Measurements from ENCODE around the gene TOB1. TPM values are rescaled to one million over a fixed set of nuclear protein-coding genes. Genes with fewer than 3 reads are reported as not detected.

TOB1 gene
- total and polyA plus RNA-seq, 9 of the 15 experiments (the other 6 are each of a cell fraction or from before 2014, with no cell fraction given), result 4.8 to 63.7 (median 13.2) TPM

DNA sequence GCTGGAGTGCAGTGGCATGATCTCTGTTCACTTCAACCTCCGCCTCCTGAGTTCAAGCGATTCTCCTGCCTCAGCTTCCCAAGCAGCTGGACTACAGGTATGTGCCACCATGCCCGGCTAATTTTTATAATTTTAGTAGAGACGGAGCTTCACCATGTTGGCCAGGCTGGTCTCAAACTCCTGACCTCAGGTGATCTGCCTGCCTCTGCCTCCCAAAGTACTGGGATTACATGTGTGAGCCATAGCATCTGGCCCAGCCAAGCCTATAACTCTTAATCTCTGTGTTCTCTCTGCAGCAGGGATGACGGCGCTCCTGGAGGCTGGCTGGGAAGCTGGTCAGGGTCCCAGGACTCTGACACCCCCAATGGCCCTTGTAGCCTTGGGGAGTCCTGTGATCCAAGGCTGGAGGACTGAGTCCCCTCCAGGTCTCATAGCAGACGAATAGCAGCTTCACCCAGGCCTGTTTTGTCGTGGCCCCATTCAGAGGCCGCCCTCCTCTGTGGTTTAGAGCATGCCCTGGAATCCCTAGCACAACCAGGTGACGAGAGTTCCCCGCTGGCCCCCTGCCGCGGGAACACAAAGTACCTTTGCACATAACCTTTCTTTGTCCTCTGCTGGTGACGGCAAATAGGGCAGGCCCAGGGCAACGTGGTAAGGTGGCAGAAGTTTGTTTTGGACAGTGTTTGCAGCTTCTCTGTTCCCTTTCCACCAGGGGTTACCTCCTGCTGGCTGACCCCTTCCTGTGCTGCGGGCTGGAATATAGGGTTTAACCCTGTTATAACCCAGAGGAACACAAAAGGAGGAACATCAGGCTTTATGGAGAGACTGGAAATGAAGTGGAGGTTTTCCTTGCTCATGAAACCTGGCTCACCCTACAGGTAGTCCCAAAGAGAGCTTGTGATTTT is 43.0 kb upstream of the TOB1 start:
- Histone ChIP-seq H3K9ac (ENCODE audit: insufficient read depth in 1 of 2, low read depth in 2 of 2, low read length in 2 of 2) (peak overlapping the region in 1 of 2 experiments; percentile 78; a peak in 1 of 4 replicates), H2AFZ (ENCODE audit: low read depth, low read length) (peak overlapping the region; percentile 53), H3K27ac (ENCODE audit: extremely low read depth, low read depth, low read length) (no peak overlapping the region), H3K79me2 (ENCODE audit: control insufficient read depth, insufficient read depth, low read length) (no peaks in the 10 kb centered on the region), H3K27me3 (ENCODE audit: control insufficient read depth in 2 of 2, insufficient read depth in 2 of 2, low read length in 2 of 2) (no peaks in the 10 kb centered on the region), H3K9me1 (ENCODE audit: control insufficient read depth, insufficient read depth, low read length) (no peaks in the 10 kb centered on the region), H3K9me3 (replicated peaks; ENCODE audit: control insufficient read depth, insufficient read depth, low read depth, low read length) (no peaks in the 10 kb centered on the region), H3K4me3 (no peak overlapping the region), H3K4me1 (replicated peaks in 1 of 2; ENCODE audit: control insufficient read depth in 2 of 2, insufficient read depth in 2 of 2, low read length in 2 of 2) (peaks cover 4 to 23% of the 10 kb centered on the region in 2 experiments; a peak in 4 of 5 replicates), H3K36me3 (ENCODE audit: control insufficient read depth, insufficient read depth, low read length) (no peaks in the 10 kb centered on the region), H3K4me2 (ENCODE audit: insufficient read depth, low read length) (no peak overlapping the region), H4K20me1 (replicated peaks; ENCODE audit: control insufficient read depth, insufficient read depth, low read length) (no peaks in the 10 kb centered on the region)
- intact Hi-C loops (cut with micrococcal nuclease), result no loop called here
- in situ Hi-C loops (cut with MboI), result no loop called here
- TF ChIP-seq E2F3 (CRISPR knock-in tag; IDR thresholded peaks at IDR 0.05) (no peak), SMARCE1 (IDR thresholded peaks at IDR 0.05) (no peak), MTA1 (IDR thresholded peaks at IDR 0.05; ENCODE audit: borderline replicate concordance) (no peak), FOXM1 (IDR thresholded peaks at IDR 0.05; ENCODE audit: low read depth) (no peak), FOXM1 (CRISPR knock-in tag; IDR thresholded peaks at IDR 0.05; ENCODE audit: low read depth) (no peak), HDAC3 (IDR thresholded peaks at IDR 0.05; ENCODE audit: borderline replicate concordance, partially characterized antibody) (no peak), TCF7L2 (IDR thresholded peaks at IDR 0.05; ENCODE audit: low read depth, low read length) (no peak), ZNF584 (CRISPR knock-in tag; IDR thresholded peaks at IDR 0.05; ENCODE audit: low read depth) (no peak), ZC3H11A (IDR thresholded peaks at IDR 0.05; ENCODE audit: low read depth, low read length) (no peak), TEAD1 (CRISPR knock-in tag; IDR thresholded peaks at IDR 0.05) (no peak), MYC (IDR thresholded peaks at IDR 0.05; ENCODE audit: low read depth, low read length) (no peak), MYC (CRISPR knock-in tag; IDR thresholded peaks at IDR 0.05; ENCODE audit: borderline replicate concordance, low read depth) (no peak), POLR2AphosphoS5 (IDR thresholded peaks at IDR 0.05; ENCODE audit: control insufficient read depth, insufficient read depth, low read depth, low read length) (no peak), GABPA (tag; conservative IDR thresholded peaks at IDR 0.05; ENCODE audit: low read depth) (no peak), ZNF121 (CRISPR knock-in tag; conservative IDR thresholded peaks at IDR 0.05) (no peak), ZNF354B (CRISPR knock-in tag; IDR thresholded peaks at IDR 0.05) (no peak), TFE3 (CRISPR knock-in tag; IDR thresholded peaks at IDR 0.05) (no peak), CREB3 (tag; conservative IDR thresholded peaks at IDR 0.05; ENCODE audit: low read depth) (no peak), MCM7 (IDR thresholded peaks at IDR 0.05) (no peak), ZBTB17 (CRISPR knock-in tag; IDR thresholded peaks at IDR 0.05) (no peak)
- TF ChIP-seq, protein P1, sequence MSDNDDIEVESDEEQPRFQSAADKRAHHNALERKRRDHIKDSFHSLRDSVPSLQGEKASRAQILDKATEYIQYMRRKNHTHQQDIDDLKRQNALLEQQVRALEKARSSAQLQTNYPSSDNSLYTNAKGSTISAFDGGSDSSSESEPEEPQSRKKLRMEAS (CRISPR knock-in tag; IDR thresholded peaks at IDR 0.05), result no peak
- no TSS peak for BruUV-seq (replicated peaks)
- ChIA-PET POLR2A (interaction anchor here (0.7 to 1.6 kb wide), 4 partner anchors 9 to 56 kb away, joined by 3 to 6 read pairs (median 3); no protein-coding TSS in a partner anchor), CTCF (ENCODE audit: low intra/inter-chr PET ratio) (no interaction called here)
- DNase-seq (ENCODE audit: extremely low read depth in 1 of 4, low spot score in 3 of 4) (peak in 1 of 4 experiments; percentile 22), ATAC-seq (peak; percentile 37; the same call in 2 of the 3 replicates), FAIRE-seq (no peak)
- 33% methylated on average over 15 of the region's 16 CpGs for WGBS (ENCODE audit: insufficient coverage, low coverage, missing lambda C conversion rate)

Measured in K562 (cell line).